K562 (cell line): ENCODE results near the gene BPI. TPM values are rescaled to one million over a fixed set of nuclear protein-coding genes. Genes with fewer than 3 reads are reported as not detected.

ENCODE experiments used
- ATF1 ChIP-seq, 2 experiments: fragments of 450-650 bp in 1 of 2; IDR thresholded peaks; 2 replicates each; pipeline ENCODE4 v1.6.1; 2016; ENCODE audit warnings: missing compliant biosample characterization in 1 of 2, missing genetic modification characterization in 1 of 2
- CBX8 ChIP-seq: fragments of 200-600 bp; sonication (generic); IDR thresholded peaks from 2 replicates; pipeline ENCODE4 v1.6.1; 2012; ENCODE audit warnings: borderline replicate concordance, mixed run types, low read depth, mild to moderate bottlenecking, moderate library complexity, mixed read lengths, low read length, control low read depth, inconsistent platforms; ENCODE audit not compliant: poor library complexity, severe bottlenecking; ENCODE audit errors: extremely low read depth
- CEBPB ChIP-seq: fragments of 450-650 bp; IDR thresholded peaks from 2 replicates; pipeline ENCODE4 v1.6.1; 2016; ENCODE audit warnings: missing genetic modification characterization, missing compliant biosample characterization
- CHCHD3 ChIP-seq: fragments of 250-450 bp; sonication (Bioruptor Pico); IDR thresholded peaks from 2 replicates; pipeline ENCODE4 v2.1.2; 2022; ENCODE audit warnings: mild to moderate bottlenecking
- CHD2 ChIP-seq: IDR thresholded peaks from 2 replicates; pipeline ENCODE4 v1.6.1; 2011; ENCODE audit warnings: low read depth, low read length
- FOXK1 ChIP-seq: sonication (generic); formaldehyde crosslinking; IDR thresholded peaks from 2 replicates; pipeline ENCODE4 v1.8.0; 2022; ENCODE audit warnings: missing genetic modification reagents, mild to moderate bottlenecking, borderline replicate concordance
- GATAD2B ChIP-seq: fragments of 450-650 bp; IDR thresholded peaks from 2 replicates; pipeline ENCODE4 v1.6.1; 2017; ENCODE audit warnings: mild to moderate bottlenecking, borderline replicate concordance
- HMG20B ChIP-seq: fragments of 250-450 bp; sonication (Bioruptor Pico); IDR thresholded peaks from 2 replicates; pipeline ENCODE4 v1.5.0; 2021; ENCODE audit warnings: mild to moderate bottlenecking
- JUN ChIP-seq, 2 experiments: sonication (generic) in 1 of 2; formaldehyde crosslinking in 1 of 2; IDR thresholded peaks; 2 replicates each; pipeline versions ENCODE4 v1.6.1 to v1.8.0; 2012 to 2022; ENCODE audit warnings: borderline replicate concordance in 2 of 2, mild to moderate bottlenecking in 2 of 2, improper control_type of control experiment in 1 of 2, low read depth in 1 of 2, low read length in 1 of 2, missing genetic modification reagents in 1 of 2
- KDM4B ChIP-seq, 2 experiments: fragments of 450-650 bp in 1 of 2; sonication (generic) in 1 of 2; IDR thresholded peaks; 2 replicates each; pipeline ENCODE4 v1.6.1; 2016 to 2017; ENCODE audit warnings: borderline replicate concordance in 2 of 2, antibody characterized with exemption in 1 of 2, low read depth in 1 of 2, mild to moderate bottlenecking in 1 of 2
- NFIC ChIP-seq: fragments of 450-650 bp; IDR thresholded peaks from 2 replicates; pipeline ENCODE4 v1.6.1; 2017; ENCODE audit warnings: mild to moderate bottlenecking, inconsistent platforms
- RAD21 ChIP-seq, 2 experiments: fragments of 250-450 bp in 1 of 2; fragments of 450-650 bp in 1 of 2; sonication (Bioruptor Pico) in 1 of 2; formaldehyde crosslinking in 1 of 2; IDR thresholded peaks in 1 of 2; conservative IDR thresholded peaks in 1 of 2; 2 replicates each; pipeline versions ENCODE4 v1.4.0 to v1.8.0; 2020 to 2022; ENCODE audit warnings: mild to moderate bottlenecking in 2 of 2, moderate library complexity in 1 of 2
- RBM17 ChIP-seq: fragments of 200-400 bp; formaldehyde crosslinking; IDR thresholded peaks from 2 replicates; pipeline ENCODE4 v1.6.1; 2017; ENCODE audit warnings: low read depth, mild to moderate bottlenecking, low read length, borderline replicate concordance
- SLC30A9 ChIP-seq: fragments of 250-450 bp; sonication (Bioruptor Pico); IDR thresholded peaks from 2 replicates; pipeline ENCODE4 v1.8.0; 2022; ENCODE audit warnings: mild to moderate bottlenecking, moderate library complexity
- SMAD1 ChIP-seq: fragments of 150-350 bp; IDR thresholded peaks from 2 replicates; pipeline ENCODE4 v1.6.1; 2014; ENCODE audit warnings: low read length, low read depth; ENCODE audit not compliant: partially characterized antibody
- SMC3 ChIP-seq: conservative IDR thresholded peaks from 2 replicates; pipeline ENCODE4 v1.6.1; 2011; ENCODE audit warnings: low read depth, low read length, improper control_type of control experiment; ENCODE audit not compliant: insufficient read depth
- STAG1 ChIP-seq: sonication (generic); formaldehyde crosslinking; IDR thresholded peaks from 2 replicates; pipeline ENCODE4 v1.5.0; 2020; ENCODE audit warnings: missing genetic modification reagents, borderline replicate concordance
- TCF7L2 ChIP-seq: fragments of 150-350 bp; IDR thresholded peaks from 2 replicates; pipeline ENCODE4 v1.6.1; 2016; ENCODE audit warnings: low read depth, mild to moderate bottlenecking, low read length, moderate library complexity
- ZBTB1 ChIP-seq: sonication (generic); formaldehyde crosslinking; IDR thresholded peaks from 2 replicates; pipeline ENCODE4 v1.8.1; 2023; ENCODE audit warnings: missing genetic modification reagents, low read depth, mild to moderate bottlenecking, borderline replicate concordance
- ZNF197 ChIP-seq: fragments of 200-800 bp; sonication (Bioruptor generic); IDR thresholded peaks from 2 replicates; pipeline ENCODE4 v1.6.1; 2016; ENCODE audit warnings: low read depth, missing genetic modification characterization, missing compliant biosample characterization
- ZNF384 ChIP-seq: IDR thresholded peaks from 2 replicates; pipeline ENCODE4 v1.6.1; 2012; ENCODE audit warnings: low read depth, low read length, improper control_type of control experiment
- ZNF699 ChIP-seq: fragments of 250-450 bp; sonication (Bioruptor Pico); IDR thresholded peaks from 2 replicates; pipeline ENCODE4 v1.8.0; 2021; ENCODE audit warnings: mild to moderate bottlenecking, moderate library complexity; ENCODE audit not compliant: insufficient replicate concordance
- ZNF764 ChIP-seq: fragments of 250-450 bp; sonication (Bioruptor Pico); IDR thresholded peaks from 2 replicates; pipeline ENCODE4 v1.4.0; 2020; ENCODE audit warnings: low read depth, mild to moderate bottlenecking, moderate library complexity
- polyA plus RNA-seq, 8 experiments: library from polyadenylated mRNA; depleted of rRNA in 4 of 8; stranded (reverse) in 5 of 8; unstranded in 3 of 8; fragments of >200 nt; fragmentation: Nextera tagmentation in 2 of 8; fragmentation: Illumina TruSeq in 1 of 8; extraction: Ambion mirVana in 2 of 8; extraction: Trizol in 1 of 8; gene quantifications; 2 replicates each; pipeline versions ENCODE4 v1.2.1 to v1.2.3, GENCODE V29; 2011 to 2014; ENCODE audit warnings: inconsistent platforms in 1 of 8, missing spikeins in 1 of 8
- total RNA-seq, 7 experiments: library from RNA; depleted of rRNA in 6 of 7; stranded (reverse); fragments of >200 nt in 6 of 7; fragmentation: Illumina TruSeq in 2 of 7; extraction: Trizol in 2 of 7; gene quantifications; 2 replicates each; pipeline versions ENCODE4 v1.2.1 to v1.2.3, GENCODE V29; 2011 to 2021; ENCODE audit warnings: low replicate concordance in 1 of 7
- TF ChIP-seq, protein P1 (sequence below): fragments of 250-450 bp; sonication (Bioruptor Pico); IDR thresholded peaks from 2 replicates; pipeline ENCODE4 v1.6.1; 2021; ENCODE audit warnings: mild to moderate bottlenecking

The BPI gene
- total and polyA plus RNA-seq, 9 of the 15 experiments (the other 6 are each of a cell fraction or from before 2014, with no cell fraction given): not detected

DNA sequence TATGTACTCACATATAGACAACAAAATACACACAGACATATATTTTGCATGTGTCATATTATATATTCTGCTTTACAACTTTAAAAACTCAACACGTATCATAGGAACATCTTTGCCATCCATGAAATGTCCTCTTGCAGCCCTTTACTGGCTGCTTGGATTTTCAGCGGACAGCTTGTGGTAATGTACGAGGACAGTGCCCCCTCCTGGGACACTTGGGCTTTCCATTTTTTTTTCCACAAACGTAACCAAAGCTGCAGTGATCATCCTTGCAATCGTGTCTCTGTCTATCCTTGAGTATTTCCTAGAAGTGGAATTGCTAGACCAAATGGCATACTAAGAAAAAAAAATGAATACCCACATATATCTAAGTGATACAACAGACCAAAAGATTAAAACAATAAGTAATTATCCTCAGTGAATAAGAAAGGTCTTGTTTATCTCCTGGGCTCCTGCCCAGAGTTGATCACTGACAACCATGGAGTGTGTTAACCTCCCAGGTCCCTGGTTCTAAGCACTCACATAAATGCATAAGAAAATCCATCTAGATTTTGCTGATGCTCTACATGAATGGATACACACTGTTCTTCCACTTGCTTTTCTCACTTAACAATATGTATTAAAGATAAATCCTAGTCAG lies 18.1 kb downstream of the BPI start (continued):
- TF ChIP-seq, protein P1, sequence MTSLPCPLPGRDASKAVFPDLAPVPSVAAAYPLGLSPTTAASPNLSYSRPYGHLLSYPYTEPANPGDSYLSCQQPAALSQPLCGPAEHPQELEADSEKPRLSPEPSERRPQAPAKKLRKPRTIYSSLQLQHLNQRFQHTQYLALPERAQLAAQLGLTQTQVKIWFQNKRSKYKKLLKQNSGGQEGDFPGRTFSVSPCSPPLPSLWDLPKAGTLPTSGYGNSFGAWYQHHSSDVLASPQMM (CRISPR knock-in tag): no peak
- TF ChIP-seq STAG1 (CRISPR knock-in tag) (peak; percentile 29; the same call in 1 of the 2 replicates), KDM4B (IDR thresholded peaks at IDR 0.05; ENCODE audit: borderline replicate concordance in 2 of 2, low read depth in 1 of 2) (no peak), TCF7L2 (no peak), CBX8 (no peak), CEBPB (no peak), RAD21 (CRISPR knock-in tag; conservative IDR thresholded peaks at IDR 0.05 in 1 of 2, IDR thresholded peaks at IDR 0.05 in 1 of 2) (peak; percentile 52 to 71; a peak in 3 of 4 replicates), FOXK1 (CRISPR knock-in tag) (no peak), RBM17 (no peak), ZNF197 (no peak), CHCHD3 (CRISPR knock-in tag) (no peak), SMC3 (0 out of 2 replicates have a peak, but pooled peaks have one; percentile 32), ZBTB1 (no peak), ZNF699 (CRISPR knock-in tag) (no peak), SLC30A9 (CRISPR knock-in tag) (no peak), ZNF764 (CRISPR knock-in tag) (no peak), CHD2 (no peak), JUN (IDR thresholded peaks at IDR 0.05; ENCODE audit: borderline replicate concordance, low read depth, low read length) (no peak), JUN (CRISPR knock-in tag; IDR thresholded peaks at IDR 0.05; ENCODE audit: borderline replicate concordance) (no peak), HMG20B (CRISPR knock-in tag) (no peak), NFIC (no peak), SMAD1 (no peak), ZNF384 (peak; percentile 76), GATAD2B (no peak), ATF1 (CRISPR knock-in tag; IDR thresholded peaks at IDR 0.05) (no peak), ATF1 (tag; IDR thresholded peaks at IDR 0.05) (no peak)
